ENCODE results near the gene TTBK1. TPM values are rescaled to one million over a fixed set of nuclear protein-coding genes. Genes with fewer than 3 reads are reported as not detected.

TTBK1 gene
- total and polyA plus RNA-seq, 2 donors, result 0.05 to 0.09 TPM

- Histone ChIP-seq H3K9me3 (ENCODE audit: control insufficient read depth in 2 of 2, insufficient read depth in 1 of 2, low read length in 1 of 2) (peaks cover 0 to 2% of the 10 kb centered on the region in 2 donors), H3K4me1 (ENCODE audit: control insufficient read depth in 2 of 2, insufficient read depth in 2 of 2, low read length in 2 of 2) (no peaks in the 10 kb centered on the region), H3K4me3 (ENCODE audit: low read length in 2 of 2) (no peak overlapping the region), H3K27me3 (ENCODE audit: control insufficient read depth in 2 of 2, insufficient read depth in 1 of 2, low read length in 1 of 2) (peaks cover 26 to 74% of the 10 kb centered on the region in 2 donors), H3K27ac (ENCODE audit: low read depth in 1 of 2, low read length in 1 of 2) (no peak overlapping the region), H3K36me3 (ENCODE audit: control insufficient read depth in 2 of 2, insufficient read depth in 2 of 2, low read length in 1 of 2) (no peaks in the 10 kb centered on the region)
- 84% methylated on average over 5 of the region's 5 CpGs for WGBS
- DNase-seq (ENCODE audit: low read depth in 6 of 9, low spot score in 9 of 9), result no peak
Observed at GRCh38 chr6:43285832-43286231, 42.6 kb downstream of the TTBK1 start.

DNA sequence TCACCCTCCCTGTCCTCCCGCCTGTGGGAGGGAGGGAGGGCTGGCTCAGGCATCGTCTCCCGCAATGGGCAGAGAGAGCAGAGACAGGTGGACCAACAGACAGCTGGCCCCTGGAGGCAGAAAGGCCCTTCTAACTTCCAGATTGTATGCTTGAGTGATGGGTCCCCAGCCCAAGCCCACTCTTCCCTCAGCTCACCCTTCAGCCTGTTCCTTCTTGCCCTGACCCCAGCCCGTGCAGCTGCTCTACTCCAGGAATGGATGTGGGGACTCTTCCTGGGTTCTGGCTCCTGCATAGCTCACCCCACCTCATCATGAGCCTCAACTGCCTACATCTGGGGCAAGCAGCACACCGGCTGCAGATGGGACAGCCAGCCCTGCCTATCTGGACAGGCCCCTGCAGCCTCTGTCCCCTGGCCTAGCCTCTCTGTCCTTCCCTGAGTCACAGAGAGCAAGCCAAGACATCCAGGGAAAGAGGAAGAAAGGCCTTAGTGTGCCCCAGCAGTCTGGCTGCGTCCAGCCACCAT lies 43.2 kb downstream of the TTBK1 start:
- no peak overlapping the region for H3K27ac ChIP-seq (ENCODE audit: low read depth in 1 of 2, low read length in 1 of 2)
- H3K27me3 ChIP-seq (ENCODE audit: control insufficient read depth in 2 of 2, insufficient read depth in 1 of 2, low read length in 1 of 2), result peaks cover 26 to 71% of the 10 kb centered on the region in 2 donors
- 96% methylated on average over 6 of the region's 6 CpGs for WGBS

GRCh38 chr6:43286980-43287716 lies 43.9 kb downstream of the TTBK1 start:
- no peak overlapping the region for H3K27ac ChIP-seq (ENCODE audit: low read depth in 1 of 2, low read length in 1 of 2)
- no peaks in the 10 kb centered on the region for H3K4me1 ChIP-seq (ENCODE audit: control insufficient read depth in 2 of 2, insufficient read depth in 2 of 2, low read length in 2 of 2)
- no peak overlapping the region for H3K4me3 ChIP-seq (ENCODE audit: low read length in 2 of 2)
- peaks cover 26 to 64% of the 10 kb centered on the region in 2 donors for H3K27me3 ChIP-seq (ENCODE audit: control insufficient read depth in 2 of 2, insufficient read depth in 1 of 2, low read length in 1 of 2)
- 85% methylated on average over 10 of the region's 10 CpGs for WGBS
- no peak for DNase-seq (ENCODE audit: low read depth in 6 of 9, low spot score in 9 of 9)
- H3K9me3 ChIP-seq (ENCODE audit: control insufficient read depth in 2 of 2, insufficient read depth in 1 of 2, low read length in 1 of 2), result peaks cover 0 to 2% of the 10 kb centered on the region in 2 donors
- H3K36me3 ChIP-seq (ENCODE audit: control insufficient read depth in 2 of 2, insufficient read depth in 2 of 2, low read length in 1 of 2), result no peaks in the 10 kb centered on the region

More for the DNA sequence above, 43.2 kb downstream of the TTBK1 start:
- Histone ChIP-seq H3K4me3 (ENCODE audit: low read length in 2 of 2) (no peak overlapping the region), H3K36me3 (ENCODE audit: control insufficient read depth in 2 of 2, insufficient read depth in 2 of 2, low read length in 1 of 2) (no peaks in the 10 kb centered on the region), H3K9me3 (ENCODE audit: control insufficient read depth in 2 of 2, insufficient read depth in 1 of 2, low read length in 1 of 2) (peaks cover 0 to 2% of the 10 kb centered on the region in 2 donors), H3K4me1 (ENCODE audit: control insufficient read depth in 2 of 2, insufficient read depth in 2 of 2, low read length in 2 of 2) (no peaks in the 10 kb centered on the region)
- DNase-seq (ENCODE audit: low read depth in 6 of 9, low spot score in 9 of 9), result no peak

GRCh38 chr6:43287717-43288679 lies 44.7 kb downstream of the TTBK1 start:
- peaks cover 0 to 2% of the 10 kb centered on the region in 2 donors for H3K9me3 ChIP-seq (ENCODE audit: control insufficient read depth in 2 of 2, insufficient read depth in 1 of 2, low read length in 1 of 2)
- peaks cover 26 to 58% of the 10 kb centered on the region in 2 donors for H3K27me3 ChIP-seq (ENCODE audit: control insufficient read depth in 2 of 2, insufficient read depth in 1 of 2, low read length in 1 of 2)
- no peak overlapping the region for H3K4me3 ChIP-seq (ENCODE audit: low read length in 2 of 2)
- no peaks in the 10 kb centered on the region for H3K36me3 ChIP-seq (ENCODE audit: control insufficient read depth in 2 of 2, insufficient read depth in 2 of 2, low read length in 1 of 2)
- 88% methylated on average over 7 of the region's 7 CpGs for WGBS
- no peak for DNase-seq (ENCODE audit: low read depth in 6 of 9, low spot score in 9 of 9)
- no peaks in the 10 kb centered on the region for H3K4me1 ChIP-seq (ENCODE audit: control insufficient read depth in 2 of 2, insufficient read depth in 2 of 2, low read length in 2 of 2)
- no peak overlapping the region for H3K27ac ChIP-seq (ENCODE audit: low read depth in 1 of 2, low read length in 1 of 2)

- H3K4me1 ChIP-seq (ENCODE audit: control insufficient read depth in 2 of 2, insufficient read depth in 2 of 2, low read length in 2 of 2), result no peaks in the 10 kb centered on the region
- no peaks in the 10 kb centered on the region for H3K9me3 ChIP-seq (ENCODE audit: control insufficient read depth in 2 of 2, insufficient read depth in 1 of 2, low read length in 1 of 2)
- H3K4me3 ChIP-seq (ENCODE audit: low read length in 2 of 2), result no peak overlapping the region
- no peak overlapping the region for H3K27ac ChIP-seq (ENCODE audit: low read depth in 1 of 2, low read length in 1 of 2)
- H3K36me3 ChIP-seq (ENCODE audit: control insufficient read depth in 2 of 2, insufficient read depth in 2 of 2, low read length in 1 of 2), result no peaks in the 10 kb centered on the region
- WGBS, result 79% methylated on average over 3 of the region's 3 CpGs
- H3K27me3 ChIP-seq (ENCODE audit: control insufficient read depth in 2 of 2, insufficient read depth in 1 of 2, low read length in 1 of 2), result peaks cover 10 to 35% of the 10 kb centered on the region in 2 donors
- DNase-seq (ENCODE audit: low read depth in 6 of 9, low spot score in 9 of 9), result no peak
Observed at GRCh38 chr6:43290339-43290904, 47.1 kb downstream of the TTBK1 start.

DNA sequence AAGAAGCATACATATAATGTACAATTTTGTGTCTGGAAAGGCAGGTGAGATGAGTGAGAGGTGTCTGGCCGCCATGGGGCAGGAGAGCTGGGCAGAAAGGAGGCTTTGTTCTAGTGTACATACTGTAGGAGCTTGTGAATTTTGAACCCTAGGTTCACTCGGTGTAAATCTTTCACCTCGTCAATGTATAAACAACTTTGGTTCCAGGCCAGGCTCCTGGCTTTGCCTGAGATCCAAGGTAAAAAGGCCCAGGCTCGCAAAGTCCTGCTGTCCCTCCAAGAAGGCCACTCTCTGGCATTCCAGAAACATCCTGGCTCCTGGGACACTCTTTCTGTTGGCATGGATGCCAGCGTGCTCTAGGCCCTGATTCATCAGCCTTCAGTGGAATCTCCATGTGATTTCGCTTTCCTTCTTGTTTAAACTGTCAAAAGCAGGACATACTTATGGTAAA lies 47.6 kb downstream of the TTBK1 start:
- Histone ChIP-seq H3K27ac (ENCODE audit: low read depth in 1 of 2, low read length in 1 of 2) (no peak overlapping the region), H3K9me3 (ENCODE audit: control insufficient read depth in 2 of 2, insufficient read depth in 1 of 2, low read length in 1 of 2) (no peaks in the 10 kb centered on the region), H3K27me3 (ENCODE audit: control insufficient read depth in 2 of 2, insufficient read depth in 1 of 2, low read length in 1 of 2) (peaks cover 5 to 29% of the 10 kb centered on the region in 2 donors), H3K36me3 (ENCODE audit: control insufficient read depth in 2 of 2, insufficient read depth in 2 of 2, low read length in 1 of 2) (no peaks in the 10 kb centered on the region), H3K4me3 (ENCODE audit: low read length in 2 of 2) (no peak overlapping the region), H3K4me1 (ENCODE audit: control insufficient read depth in 2 of 2, insufficient read depth in 2 of 2, low read length in 2 of 2) (no peaks in the 10 kb centered on the region)
- 95% methylated on average over 6 of the region's 6 CpGs for WGBS
- no peak for DNase-seq (ENCODE audit: low read depth in 6 of 9, low spot score in 9 of 9)

GRCh38 chr6:43291708-43292107 lies 48.4 kb downstream of the TTBK1 start:
- H3K4me1 ChIP-seq (ENCODE audit: control insufficient read depth in 2 of 2, insufficient read depth in 2 of 2, low read length in 2 of 2), result no peaks in the 10 kb centered on the region
- no peak for DNase-seq (ENCODE audit: low read depth in 6 of 9, low spot score in 9 of 9)
- H3K27me3 ChIP-seq (ENCODE audit: control insufficient read depth in 2 of 2, insufficient read depth in 1 of 2, low read length in 1 of 2), result peaks cover 0 to 27% of the 10 kb centered on the region in 2 donors
- no peak overlapping the region for H3K27ac ChIP-seq (ENCODE audit: low read depth in 1 of 2, low read length in 1 of 2)
- 96% methylated on average over 2 of the region's 2 CpGs for WGBS
- H3K4me3 ChIP-seq (ENCODE audit: low read length in 2 of 2), result no peak overlapping the region
- no peaks in the 10 kb centered on the region for H3K36me3 ChIP-seq (ENCODE audit: control insufficient read depth in 2 of 2, insufficient read depth in 2 of 2, low read length in 1 of 2)
- H3K9me3 ChIP-seq (ENCODE audit: control insufficient read depth in 2 of 2, insufficient read depth in 1 of 2, low read length in 1 of 2), result no peaks in the 10 kb centered on the region

DNA sequence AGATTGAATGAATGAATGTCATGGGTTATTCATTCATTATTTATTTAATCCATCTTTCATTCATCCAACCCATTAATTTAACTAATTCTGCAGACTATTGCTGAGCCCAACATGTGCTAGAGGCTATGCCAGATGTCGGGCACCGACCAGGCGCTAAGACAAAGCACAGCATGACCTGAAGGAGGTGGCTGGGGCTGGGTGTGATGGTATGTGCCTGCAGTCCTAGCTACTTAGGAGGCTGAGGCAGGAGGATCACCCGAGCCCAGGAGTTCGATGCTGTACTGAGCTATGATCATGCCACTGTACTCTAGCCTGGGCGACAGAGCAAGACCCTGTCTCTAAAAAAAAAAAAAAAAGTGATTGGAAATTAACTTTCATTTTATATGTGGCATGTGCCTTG lies 49.1 kb downstream of the TTBK1 start:
- H3K4me1 ChIP-seq (ENCODE audit: control insufficient read depth in 2 of 2, insufficient read depth in 2 of 2, low read length in 2 of 2), result no peaks in the 10 kb centered on the region
- H3K4me3 ChIP-seq (ENCODE audit: low read length in 2 of 2), result no peak overlapping the region
- no peaks in the 10 kb centered on the region for H3K9me3 ChIP-seq (ENCODE audit: control insufficient read depth in 2 of 2, insufficient read depth in 1 of 2, low read length in 1 of 2)
- no peak for DNase-seq (ENCODE audit: low read depth in 6 of 9, low spot score in 9 of 9)
- no peak overlapping the region for H3K27ac ChIP-seq (ENCODE audit: low read depth in 1 of 2, low read length in 1 of 2)
- H3K27me3 ChIP-seq (ENCODE audit: control insufficient read depth in 2 of 2, insufficient read depth in 1 of 2, low read length in 1 of 2), result peaks cover 0 to 23% of the 10 kb centered on the region in 2 donors
- WGBS, result 98% methylated on average over 6 of the region's 6 CpGs
- no peaks in the 10 kb centered on the region for H3K36me3 ChIP-seq (ENCODE audit: control insufficient read depth in 2 of 2, insufficient read depth in 2 of 2, low read length in 1 of 2)
